HEK293 (cell line): ENCODE measurements around the gene CD59.

Experiments used
- CTCF ChIA-PET: fragments of 350-600 bp; formaldehyde crosslinking; extraction: SDS; loops from one replicate; lab custom pipeline; 2021; ENCODE audit warnings: antibody characterized with exemption; lab: Yijun Ruan, JAX
- POLR2A ChIA-PET: fragments of 300-600 bp; formaldehyde crosslinking; extraction: SDS; loops from one replicate; lab custom pipeline; 2020; ENCODE audit warnings: antibody characterized with exemption, inconsistent platforms; lab: Yijun Ruan, JAX
- H3K27ac ChIP-seq: fragments of 200-500 bp; sonication (Bioruptor generic); 2 replicates; pipeline ENCODE4 v1.5.1; 2014; ENCODE audit warnings: low read depth, low read length, control low read depth, inconsistent platforms; ENCODE audit errors: extremely low read depth
- H3K36me3 ChIP-seq, 2 experiments: fragments of 200-500 bp in 1 of 2; sonication (Bioruptor generic) in 1 of 2; 1 replicate in 1 of 2; 2 replicates in 1 of 2; pipeline ENCODE4 v1.5.1; 2014 to 2017; ENCODE audit warnings: inconsistent platforms in 2 of 2, low read length in 2 of 2; ENCODE audit not compliant: control insufficient read depth in 2 of 2, insufficient read depth in 1 of 2
- H3K4me1 ChIP-seq: fragments of 200-500 bp; sonication (Bioruptor generic); 2 replicates; pipeline ENCODE4 v1.5.1; 2014; ENCODE audit warnings: mild to moderate bottlenecking, low read length, inconsistent platforms; ENCODE audit not compliant: control insufficient read depth, insufficient read depth
- H3K4me3 ChIP-seq: 2 replicates; pipeline ENCODE4 v1.5.1; 2011; ENCODE audit warnings: low read depth, mild to moderate bottlenecking, control low read depth, low read length, moderate library complexity
- H3K9me3 ChIP-seq: fragments of 200-500 bp; sonication (Bioruptor generic); 2 replicates; pipeline ENCODE4 v1.5.1; 2014; ENCODE audit warnings: low read depth, low read length, inconsistent platforms; ENCODE audit not compliant: control insufficient read depth, insufficient read depth
- CTCF ChIP-seq: fragments of 450-650 bp; formaldehyde crosslinking; IDR thresholded peaks from 2 replicates; pipeline ENCODE4 v1.5.1; 2016; ENCODE audit warnings: missing biosample characterization, missing genetic modification characterization
- FEZF1 ChIP-seq: fragments of 450-650 bp; formaldehyde crosslinking; IDR thresholded peaks from 2 replicates; pipeline ENCODE4 v1.5.1; 2016; ENCODE audit warnings: missing biosample characterization, missing genetic modification characterization
- GLIS1 ChIP-seq: fragments of 450-650 bp; formaldehyde crosslinking; IDR thresholded peaks from 2 replicates; pipeline ENCODE4 v1.5.1; 2016; ENCODE audit warnings: missing biosample characterization, missing genetic modification characterization
- HIC1 ChIP-seq: fragments of 450-650 bp; formaldehyde crosslinking; IDR thresholded peaks from 2 replicates; pipeline ENCODE4 v1.5.1; 2016; ENCODE audit warnings: missing biosample characterization, missing genetic modification characterization
- HOXD13 ChIP-seq: sonication (generic); formaldehyde crosslinking; IDR thresholded peaks from 2 replicates; pipeline ENCODE4 v1.8.0; 2022; ENCODE audit warnings: missing genetic modification reagents, borderline replicate concordance
- OVOL3 ChIP-seq: fragments of 450-650 bp; formaldehyde crosslinking; IDR thresholded peaks from 2 replicates; pipeline ENCODE4 v1.5.1; 2016; ENCODE audit warnings: missing biosample characterization, missing genetic modification characterization
- PRDM10 ChIP-seq: fragments of 450-650 bp; formaldehyde crosslinking; IDR thresholded peaks from 2 replicates; pipeline ENCODE4 v1.5.1; 2016; ENCODE audit warnings: missing biosample characterization, missing genetic modification characterization
- SETDB1 ChIP-seq: IDR thresholded peaks from one replicate; pipeline ENCODE4 v1.6.1; 2017; ENCODE audit warnings: mild to moderate bottlenecking, low read length, moderate library complexity, mixed read lengths; ENCODE audit not compliant: insufficient read length
- ZBTB17 ChIP-seq: fragments of 450-650 bp; formaldehyde crosslinking; IDR thresholded peaks from 2 replicates; pipeline ENCODE4 v1.5.1; 2016; ENCODE audit warnings: missing biosample characterization, missing genetic modification characterization
- ZBTB21 ChIP-seq: fragments of 450-650 bp; formaldehyde crosslinking; IDR thresholded peaks from 2 replicates; pipeline ENCODE4 v1.5.1; 2017; ENCODE audit warnings: missing biosample characterization, missing genetic modification characterization
- ZBTB44 ChIP-seq: fragments of 450-650 bp; IDR thresholded peaks from 2 replicates; pipeline ENCODE4 v1.5.1; 2018; ENCODE audit warnings: missing biosample characterization, mild to moderate bottlenecking, missing genetic modification characterization
- ZEB2 ChIP-seq: fragments of 450-650 bp; formaldehyde crosslinking; IDR thresholded peaks from 2 replicates; pipeline ENCODE4 v1.5.1; 2016; ENCODE audit warnings: missing biosample characterization, missing genetic modification characterization
- ZFP37 ChIP-seq: fragments of 450-650 bp; formaldehyde crosslinking; IDR thresholded peaks from 2 replicates; pipeline ENCODE4 v1.5.1; 2016; ENCODE audit warnings: missing biosample characterization, missing genetic modification characterization
- ZNF140 ChIP-seq: fragments of 450-650 bp; formaldehyde crosslinking; IDR thresholded peaks from 2 replicates; pipeline ENCODE4 v1.5.1; 2016; ENCODE audit warnings: missing biosample characterization, missing genetic modification characterization
- ZNF155 ChIP-seq: fragments of 450-650 bp; formaldehyde crosslinking; IDR thresholded peaks from 2 replicates; pipeline ENCODE4 v1.5.1; 2016; ENCODE audit warnings: missing biosample characterization, missing genetic modification characterization
- ZNF23 ChIP-seq: fragments of 450-650 bp; formaldehyde crosslinking; IDR thresholded peaks from 2 replicates; pipeline ENCODE4 v1.5.1; 2016; ENCODE audit warnings: missing biosample characterization, missing genetic modification characterization, borderline replicate concordance
- ZNF473 ChIP-seq: fragments of 450-650 bp; formaldehyde crosslinking; IDR thresholded peaks from 2 replicates; pipeline ENCODE4 v1.5.1; 2017; ENCODE audit warnings: missing biosample characterization, missing genetic modification characterization
- ZNF670 ChIP-seq: fragments of 450-650 bp; formaldehyde crosslinking; IDR thresholded peaks from 2 replicates; pipeline ENCODE4 v1.5.1; 2016; ENCODE audit warnings: missing biosample characterization, missing genetic modification characterization, low read depth
- ZNF704 ChIP-seq: fragments of 450-650 bp; formaldehyde crosslinking; IDR thresholded peaks from 2 replicates; pipeline ENCODE4 v1.5.1; 2016; ENCODE audit warnings: missing biosample characterization, missing genetic modification characterization
- ZNF776 ChIP-seq: fragments of 450-650 bp; formaldehyde crosslinking; IDR thresholded peaks from 2 replicates; pipeline ENCODE4 v1.5.0; 2017; ENCODE audit warnings: missing biosample characterization, missing genetic modification characterization, borderline replicate concordance
- ZNF777 ChIP-seq: fragments of 450-650 bp; formaldehyde crosslinking; IDR thresholded peaks from 2 replicates; pipeline ENCODE4 v1.5.1; 2017; ENCODE audit warnings: missing biosample characterization, missing genetic modification characterization, borderline replicate concordance

The CD59 gene

GRCh38 chr11:33737362-33737821 is 1.2 kb upstream of the CD59 start:
- TF ChIP-seq FEZF1 (tag by site-specific recombination), result peak; percentile 21; the same call in 1 of the 2 replicates
- TF ChIP-seq ZNF155 (tag by site-specific recombination), result no peak
- no peak for TF ChIP-seq ZBTB44 (tag by site-specific recombination)
- no peak for TF ChIP-seq ZNF670 (tag by site-specific recombination)
- TF ChIP-seq GLIS1 (tag by site-specific recombination), result peak; percentile 3; the same call in 1 of the 2 replicates
- TF ChIP-seq OVOL3 (tag by site-specific recombination), result no peak
- no peak for TF ChIP-seq ZBTB17
- no peak for TF ChIP-seq CTCF (tag by site-specific recombination)
- TF ChIP-seq ZNF473 (tag by site-specific recombination), result no peak
- TF ChIP-seq, all 188 proteins: peak for 2
- ChIA-PET CTCF (interaction anchor here (1.1 kb wide), 1 partner anchor 10 kb away, joined by 4 read pairs; no protein-coding TSS in a partner anchor), POLR2A (interaction anchor here (1.2 to 2.3 kb wide), 9 partner anchors 10 to 339 kb away, joined by 3 to 26 read pairs (median 8); partner anchors contain the start of gene C11orf91)
- Histone ChIP-seq H3K27ac (no peak overlapping the region), H3K4me1 (no peaks in the 10 kb centered on the region), H3K4me3 (no peak overlapping the region), H3K9me3 (no peaks in the 10 kb centered on the region), H3K36me3 (peaks cover 0 to 13% of the 10 kb centered on the region in 2 experiments; a peak in 1 of 3 replicates)

- H3K9me3 ChIP-seq, result no peaks in the 10 kb centered on the region
- POLR2A ChIA-PET, result interaction anchor here (0.7 to 2.3 kb wide), 16 partner anchors 11 to 574 kb away, joined by 3 to 26 read pairs (median 4); partner anchors contain the start of genes C11orf91, CSTF3 and FBXO3
- H3K4me1 ChIP-seq, result no peaks in the 10 kb centered on the region
- CTCF ChIA-PET, result interaction anchor here (0.6 to 1.2 kb wide), 6 partner anchors 9 to 46 kb away, joined by 3 to 4 read pairs (median 3); no protein-coding TSS in a partner anchor
- peak overlapping the region; percentile 54; the same call in 1 of the 2 replicates for H3K27ac ChIP-seq
- peaks cover 0 to 15% of the 10 kb centered on the region in 2 experiments; a peak in 1 of 3 replicates for H3K36me3 ChIP-seq
- peak overlapping the region; percentile 86 for H3K4me3 ChIP-seq
- TF ChIP-seq HIC1 (tag by site-specific recombination) (no peak), ZNF776 (tag by site-specific recombination) (no peak), ZNF777 (no peak), SETDB1 (no peak), ZNF704 (tag by site-specific recombination) (no peak), PRDM10 (no peak), ZBTB21 (tag by site-specific recombination) (no peak), ZNF23 (tag by site-specific recombination) (no peak), ZEB2 (0 out of 2 replicates have a peak, but pooled peaks have one; percentile 14), FEZF1 (tag by site-specific recombination) (no peak), ZFP37 (tag by site-specific recombination) (no peak), HOXD13 (CRISPR knock-in tag) (no peak), ZNF140 (tag by site-specific recombination) (no peak)
Observed at GRCh38 chr11:33735271-33736147, 714 bp downstream of the CD59 start.
